Upper lobe of right lung (tissue), 1 donor: ENCODE data around the gene FCHO2. TPM values are rescaled to one million over a fixed set of nuclear protein-coding genes. Genes with fewer than 3 reads are reported as not detected.
"Not testable (repeated sequence)": the region's sequence is repeated elsewhere in the genome, so short reads cannot be mapped to it uniquely, and the experiment has no call there.

ENCODE experiments used
- ATAC-seq: fragments of 200-7000 bp; cut with Tn5 transposase; one replicate; pipeline ENCODE4 v1.9.1; 2020; ENCODE audit warnings: mild to moderate bottlenecking, moderate library complexity
- DNase-seq: peaks from one replicate; pipeline ENCODE4 v3.0.0-alpha.2; 2020
- H3K27ac ChIP-seq: fragments of 200-600 bp; one replicate; pipeline ENCODE4 v1.8.0; 2022
- H3K27me3 ChIP-seq: fragments of 200-600 bp; one replicate; pipeline ENCODE4 v1.8.0; 2022; ENCODE audit warnings: mild to moderate bottlenecking
- H3K36me3 ChIP-seq: fragments of 200-600 bp; one replicate; pipeline ENCODE4 v1.8.0; 2022
- H3K4me1 ChIP-seq: fragments of 200-600 bp; one replicate; pipeline ENCODE4 v1.8.0; 2022
- H3K4me3 ChIP-seq: fragments of 200-600 bp; one replicate; pipeline ENCODE4 v1.8.0; 2022; ENCODE audit warnings: mild to moderate bottlenecking
- H3K9me3 ChIP-seq: fragments of 200-600 bp; one replicate; pipeline ENCODE4 v1.8.0; 2022
- intact Hi-C: fragments of 100-400 bp; cut with DNase I; formaldehyde crosslinking; loops from one replicate; pipeline ENCODE4 v1.11.0; 2022
- total RNA-seq: library from RNA; stranded (reverse); fragmentation: NEBNext Ultra II Directional; extraction: Animal tissue kit (Norgen Biotek cat#: 25700); gene quantifications from one replicate; pipeline ENCODE4 v1.2.1, GENCODE V29; 2021
- TF ChIP-seq, protein P1 (sequence below): fragments of 200-600 bp; IDR thresholded peaks from one replicate; pipeline ENCODE4 v1.8.0; 2022; ENCODE audit warnings: antibody characterized with exemption
- donor health status: DM: no; HTN: yes; CAD: no; lungs with severe emphysema.

The FCHO2 gene
- total RNA-seq, 1 donor from 2014 or later: 83.9 TPM

DNA sequence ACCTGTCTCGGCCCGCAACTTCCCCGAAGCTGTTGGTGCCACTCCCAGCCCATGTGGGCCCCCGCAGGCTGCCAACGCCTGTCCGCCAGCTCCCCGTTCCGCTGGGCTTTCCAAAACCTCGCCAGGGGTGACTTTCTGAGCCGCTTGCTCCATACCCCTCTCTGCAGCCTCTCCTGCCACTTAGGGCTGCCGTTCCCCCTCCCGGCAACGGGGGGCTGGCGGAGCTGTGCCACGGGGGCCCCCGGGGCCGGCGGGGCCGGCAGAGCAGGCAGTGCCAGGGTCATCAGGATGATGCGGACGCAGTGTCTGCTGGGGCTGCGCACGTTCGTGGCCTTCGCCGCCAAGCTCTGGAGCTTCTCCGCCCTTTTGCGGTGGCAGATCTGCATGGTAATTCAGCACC lies 40.8 kb downstream of the FCHO2 start:
- peaks cover 43% of the 10 kb centered on the region for H3K36me3 ChIP-seq
- DNase-seq: no peak

DNA sequence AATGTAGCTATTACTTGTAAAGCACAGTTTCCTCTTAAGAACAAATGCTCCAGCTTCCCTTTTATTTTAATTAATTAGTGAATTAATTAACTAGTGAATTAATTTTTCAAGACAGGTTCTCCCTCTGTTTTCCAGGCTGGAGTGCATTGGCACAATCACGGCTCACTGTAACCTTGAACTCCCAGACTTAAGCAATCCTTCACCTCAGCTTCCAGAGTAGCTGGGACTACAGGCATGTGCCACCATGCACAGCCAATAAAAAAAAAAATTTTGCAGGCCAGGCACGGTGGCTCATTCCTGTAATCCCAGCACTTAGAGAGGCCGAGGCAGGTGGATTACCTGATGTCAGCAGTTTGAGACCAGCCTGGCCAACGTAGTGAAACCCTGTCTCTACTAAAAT lies 44.1 kb downstream of the FCHO2 start:
- Histone ChIP-seq H3K27ac (no peak overlapping the region), H3K36me3 (peaks cover 23% of the 10 kb centered on the region), H3K4me3 (no peak overlapping the region), H3K4me1 (no peaks in the 10 kb centered on the region), H3K9me3 (no peaks in the 10 kb centered on the region), H3K27me3 (no peaks in the 10 kb centered on the region)
- ATAC-seq (no peak), DNase-seq (no peak)
- intact Hi-C loops: no loop called here
- TF ChIP-seq, protein P1, sequence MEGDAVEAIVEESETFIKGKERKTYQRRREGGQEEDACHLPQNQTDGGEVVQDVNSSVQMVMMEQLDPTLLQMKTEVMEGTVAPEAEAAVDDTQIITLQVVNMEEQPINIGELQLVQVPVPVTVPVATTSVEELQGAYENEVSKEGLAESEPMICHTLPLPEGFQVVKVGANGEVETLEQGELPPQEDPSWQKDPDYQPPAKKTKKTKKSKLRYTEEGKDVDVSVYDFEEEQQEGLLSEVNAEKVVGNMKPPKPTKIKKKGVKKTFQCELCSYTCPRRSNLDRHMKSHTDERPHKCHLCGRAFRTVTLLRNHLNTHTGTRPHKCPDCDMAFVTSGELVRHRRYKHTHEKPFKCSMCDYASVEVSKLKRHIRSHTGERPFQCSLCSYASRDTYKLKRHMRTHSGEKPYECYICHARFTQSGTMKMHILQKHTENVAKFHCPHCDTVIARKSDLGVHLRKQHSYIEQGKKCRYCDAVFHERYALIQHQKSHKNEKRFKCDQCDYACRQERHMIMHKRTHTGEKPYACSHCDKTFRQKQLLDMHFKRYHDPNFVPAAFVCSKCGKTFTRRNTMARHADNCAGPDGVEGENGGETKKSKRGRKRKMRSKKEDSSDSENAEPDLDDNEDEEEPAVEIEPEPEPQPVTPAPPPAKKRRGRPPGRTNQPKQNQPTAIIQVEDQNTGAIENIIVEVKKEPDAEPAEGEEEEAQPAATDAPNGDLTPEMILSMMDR: no peak

More for the DNA sequence above, 40.8 kb downstream of the FCHO2 start:
- ATAC-seq: no peak
- intact Hi-C loops: no loop called here
- Histone ChIP-seq H3K27me3 (no peaks in the 10 kb centered on the region), H3K27ac (no peak overlapping the region), H3K4me1 (no peaks in the 10 kb centered on the region), H3K4me3 (no peak overlapping the region), H3K9me3 (no peaks in the 10 kb centered on the region)
- TF ChIP-seq, protein P1: no peak

DNA sequence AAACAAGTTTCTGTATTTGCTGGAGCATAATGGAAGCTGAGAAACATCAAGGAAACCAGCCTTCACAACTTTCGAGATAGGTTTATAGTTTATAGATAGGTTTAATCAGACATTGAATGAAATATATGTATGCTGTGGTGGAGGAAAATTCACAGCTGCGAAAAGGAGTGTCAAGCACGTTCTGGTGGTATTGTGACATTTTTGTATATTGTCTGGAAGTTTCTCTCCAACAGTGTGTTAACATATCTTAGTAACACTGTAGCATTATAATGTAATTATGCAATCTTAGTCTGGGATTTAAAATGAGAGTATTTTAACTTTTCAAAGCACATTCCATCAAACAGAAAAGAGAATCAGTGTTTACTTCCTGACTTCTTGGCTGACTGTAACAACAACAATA lies 50.0 kb downstream of the FCHO2 start:
- ATAC-seq (no peak), DNase-seq (no peak)
- Histone ChIP-seq H3K27ac (no peak overlapping the region), H3K4me1 (no peaks in the 10 kb centered on the region), H3K27me3 (no peaks in the 10 kb centered on the region), H3K36me3 (peaks cover 36% of the 10 kb centered on the region), H3K9me3 (no peaks in the 10 kb centered on the region), H3K4me3 (no peak overlapping the region)
- TF ChIP-seq, protein P1: no peak
- intact Hi-C loops: no loop called here

DNA sequence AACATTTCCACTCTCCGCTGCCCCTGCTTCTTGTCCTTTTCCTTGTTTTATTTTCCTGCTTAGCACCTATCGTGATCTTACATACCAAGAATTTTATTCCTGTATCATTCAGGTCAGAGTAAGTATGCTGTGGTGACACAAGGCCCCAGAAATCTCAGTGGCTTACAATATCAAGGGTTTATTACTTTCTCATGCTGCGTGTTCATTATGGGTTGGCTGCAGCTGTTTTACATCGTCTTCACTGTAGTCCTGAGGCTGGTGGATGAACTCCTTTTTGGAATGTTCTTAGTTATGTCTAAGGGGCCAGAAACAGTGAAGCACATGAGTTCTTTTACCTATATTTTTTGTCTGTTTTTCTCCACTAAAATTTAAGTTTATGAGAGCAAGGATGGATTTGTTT lies 51.2 kb downstream of the FCHO2 start:
- TF ChIP-seq, protein P1: no peak
- ATAC-seq: no peak

DNA sequence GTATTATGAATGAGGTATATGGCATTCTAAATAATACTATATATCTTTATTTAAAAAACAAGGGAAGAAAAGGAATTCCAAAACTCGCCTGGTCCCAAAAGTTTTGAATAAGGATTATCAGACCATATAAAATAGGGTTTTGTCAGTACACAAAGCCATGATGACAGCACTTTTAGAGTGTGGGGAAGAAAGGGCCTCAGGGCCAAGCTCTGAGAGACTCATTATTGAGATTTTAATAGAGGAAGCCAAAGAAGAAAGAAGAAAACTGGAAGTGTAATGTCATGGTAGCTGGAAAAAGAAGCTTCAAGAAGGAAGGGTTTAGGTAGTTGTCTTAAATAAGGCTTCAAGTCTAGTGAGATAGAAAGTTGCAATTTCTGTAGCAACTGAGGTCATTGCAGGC lies 53.0 kb downstream of the FCHO2 start:
- no peak for ATAC-seq
- Histone ChIP-seq H3K27ac (no peak overlapping the region), H3K4me1 (no peaks in the 10 kb centered on the region), H3K4me3 (no peak overlapping the region), H3K36me3 (peaks cover 36% of the 10 kb centered on the region), H3K9me3 (no peaks in the 10 kb centered on the region), H3K27me3 (no peaks in the 10 kb centered on the region)
- TF ChIP-seq, protein P1: no peak
- no peak for DNase-seq
- intact Hi-C loops: no loop called here

More for the DNA sequence above, 51.2 kb downstream of the FCHO2 start:
- peaks cover 36% of the 10 kb centered on the region for H3K36me3 ChIP-seq
- no peaks in the 10 kb centered on the region for H3K9me3 ChIP-seq
- intact Hi-C loops: no loop called here
- no peak overlapping the region for H3K27ac ChIP-seq
- H3K4me3 ChIP-seq: no peak overlapping the region
- no peaks in the 10 kb centered on the region for H3K27me3 ChIP-seq
- H3K4me1 ChIP-seq: no peaks in the 10 kb centered on the region
- no peak for DNase-seq

DNA sequence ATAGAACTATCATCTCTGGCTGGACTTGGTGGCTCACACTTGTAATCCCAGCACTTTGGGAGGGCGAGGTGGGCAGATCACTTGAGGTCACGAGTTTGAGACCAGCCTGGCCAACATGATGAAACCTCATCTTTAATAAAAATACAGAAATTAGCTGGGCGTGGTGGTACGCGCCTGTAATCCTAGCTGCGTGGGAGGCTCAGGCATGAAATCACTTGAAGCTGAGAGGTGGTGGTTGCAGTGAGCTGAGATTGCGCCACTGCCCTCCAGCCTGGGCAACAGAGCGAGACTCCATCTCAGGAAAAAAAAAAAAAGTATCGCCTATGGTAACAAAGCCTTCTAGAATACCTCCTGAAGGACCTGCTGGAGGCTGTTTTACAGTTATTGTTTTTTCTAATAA lies 55.8 kb downstream of the FCHO2 start:
- peaks cover 29% of the 10 kb centered on the region for H3K36me3 ChIP-seq
- peak; percentile 21 for ATAC-seq
- H3K4me3 ChIP-seq, H3K27me3 ChIP-seq, H3K9me3 ChIP-seq, H3K4me1 ChIP-seq, DNase-seq, intact Hi-C loops, H3K27ac ChIP-seq: not testable (repeated sequence)
